Gastroesophageal sphincter (tissue), 4 donors: Measurements from ENCODE around the gene RGS17. TPM values are rescaled to one million over a fixed set of nuclear protein-coding genes. Genes with fewer than 3 reads are reported as not detected.

ENCODE experiments used
- ATAC-seq: fragments of 150-250 bp; one replicate; pipeline ENCODE4 v1.9.1; 2016; ENCODE audit warnings: mild to moderate bottlenecking, moderate library complexity
- H3K27ac ChIP-seq, 4 donors: fragments of 200-600 bp; sonication (generic) in 3 of 4; 1 replicate in 3 of 4; 2 replicates in 1 of 4; pipeline ENCODE4 v1.5.1; 2016 to 2019
- H3K27me3 ChIP-seq: fragments of 200-600 bp; sonication (generic); one replicate; pipeline ENCODE4 v1.5.1; 2019
- H3K36me3 ChIP-seq, 2 donors: fragments of 200-600 bp; sonication (generic); one replicate each; pipeline ENCODE4 v1.5.1; 2019; ENCODE audit warnings: control low read depth in 1 of 2
- H3K4me1 ChIP-seq, 3 donors: fragments of 200-600 bp; sonication (generic); 1 replicate in 2 of 3; 2 replicates in 1 of 3; pipeline ENCODE4 v1.5.1; 2016 to 2019; ENCODE audit warnings: control low read depth in 2 of 3
- H3K4me3 ChIP-seq, 2 donors: fragments of 200-600 bp; sonication (generic); one replicate each; pipeline ENCODE4 v1.5.1; 2019; ENCODE audit warnings: mild to moderate bottlenecking in 1 of 2, moderate library complexity in 1 of 2
- H3K9me3 ChIP-seq, 3 donors: fragments of 200-600 bp; sonication (generic); one replicate each; pipeline ENCODE4 v1.5.1; 2017 to 2019; ENCODE audit warnings: control low read depth in 2 of 3
- CTCF ChIP-seq, 4 experiments: fragments of 200-600 bp in 2 of 4; fragments of 450-650 bp in 2 of 4; sonication (generic) in 1 of 4; IDR thresholded peaks; one replicate each; pipeline ENCODE4 v1.5.1; 2017 to 2019; ENCODE audit warnings: antibody characterized with exemption in 4 of 4, mild to moderate bottlenecking in 2 of 4, moderate library complexity in 2 of 4
- EP300 ChIP-seq: sonication (generic); formaldehyde crosslinking; IDR thresholded peaks from one replicate; pipeline ENCODE4 v1.6.1; 2017; ENCODE audit warnings: antibody characterized with exemption, mild to moderate bottlenecking
- POLR2A ChIP-seq, 2 donors: fragments of 450-650 bp; IDR thresholded peaks; one replicate each; pipeline ENCODE4 v1.6.1; 2017; ENCODE audit warnings: antibody characterized with exemption in 2 of 2, mild to moderate bottlenecking in 2 of 2, moderate library complexity in 1 of 2
- POLR2AphosphoS5 ChIP-seq: sonication (generic); formaldehyde crosslinking; IDR thresholded peaks from one replicate; pipeline ENCODE4 v1.6.1; 2017; ENCODE audit warnings: antibody characterized with exemption
- WGBS, 2 donors: methylation state at CpG; one replicate each; pipeline ENCODE4 v1.1.5; 2018; ENCODE audit warnings: low coverage in 1 of 2; 5-methylcytosine and 5-hydroxymethylcytosine counted together
- total RNA-seq, 4 donors: library from RNA; depleted of rRNA; stranded (reverse); fragments of >200 nt; gene quantifications; one replicate each; pipeline ENCODE4 v1.1.0, GENCODE V29; 2016

The RGS17 gene
- total RNA-seq, 4 donors from 2014 or later, result 0.19 to 0.27 TPM; not detected in 2

- Histone ChIP-seq H3K27ac (no peak overlapping the region), H3K9me3 (peaks cover 0 to 13% (median 0%) of the 10 kb centered on the region in 3 donors), H3K36me3 (no peaks in the 10 kb centered on the region), H3K4me3 (no peak overlapping the region), H3K27me3 (no peaks in the 10 kb centered on the region), H3K4me1 (no peaks in the 10 kb centered on the region)
- TF ChIP-seq POLR2A (IDR thresholded peaks at IDR 0.05), result no peak
- no peak for TF ChIP-seq EP300
- no peak for TF ChIP-seq CTCF (IDR thresholded peaks at IDR 0.05)
- ATAC-seq, result no peak
Observed at GRCh38 chr6:153059311-153059710, 71.8 kb downstream of the RGS17 start.

DNA sequence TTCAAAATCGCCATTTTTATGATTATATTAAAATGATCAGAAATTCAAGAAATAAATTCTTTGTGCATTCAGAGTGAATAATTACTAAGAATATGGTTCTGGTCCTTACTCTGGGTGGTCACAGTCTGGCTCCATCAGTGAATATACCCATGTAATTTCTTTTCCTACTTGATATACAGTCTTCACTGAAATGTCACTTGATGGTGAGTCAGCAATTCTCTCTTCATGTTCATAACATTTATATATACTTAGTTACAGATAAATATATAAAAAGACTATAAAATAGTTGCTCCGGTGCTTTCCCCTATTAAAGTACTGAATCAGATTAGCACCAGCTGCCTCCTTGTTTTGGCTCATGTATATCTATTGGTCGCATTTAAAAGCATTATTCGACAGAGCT is 72.2 kb downstream of the RGS17 start:
- H3K27me3 ChIP-seq, result no peaks in the 10 kb centered on the region
- H3K4me1 ChIP-seq, result no peaks in the 10 kb centered on the region
- no peaks in the 10 kb centered on the region for H3K36me3 ChIP-seq
- no peak overlapping the region for H3K27ac ChIP-seq
- no peak overlapping the region for H3K4me3 ChIP-seq
- WGBS, 2 donors, result 39 to 42% methylated on average over 3 to 4 of the region's 4 CpGs
- peaks cover 0 to 13% (median 0%) of the 10 kb centered on the region in 3 donors for H3K9me3 ChIP-seq
- no peak for TF ChIP-seq POLR2A (IDR thresholded peaks at IDR 0.05)
- no peak for TF ChIP-seq EP300
- no peak for TF ChIP-seq POLR2AphosphoS5
- TF ChIP-seq CTCF (IDR thresholded peaks at IDR 0.05), result no peak
- no peak for ATAC-seq

DNA sequence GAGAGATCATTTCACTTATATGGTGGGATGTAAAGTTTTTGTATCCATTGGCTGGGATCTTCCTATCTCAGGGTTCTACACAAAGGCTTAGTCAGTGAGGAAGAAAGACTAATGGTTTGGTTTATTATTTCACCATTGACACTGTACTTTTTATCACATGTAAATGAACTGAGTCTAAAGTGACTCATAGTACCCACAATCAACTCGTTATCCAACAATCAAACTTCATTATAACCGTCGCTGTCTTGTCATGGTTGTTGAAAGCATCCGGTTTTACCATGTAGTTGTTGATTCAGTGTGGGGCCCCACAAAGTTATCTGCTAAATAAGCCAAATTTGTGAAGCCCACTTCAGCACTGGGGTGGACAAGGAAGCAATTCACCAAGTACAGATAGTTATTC is 72.8 kb downstream of the RGS17 start:
- H3K4me3 ChIP-seq, result no peak overlapping the region
- no peak overlapping the region for H3K27ac ChIP-seq
- TF ChIP-seq POLR2AphosphoS5 (no peak), CTCF (IDR thresholded peaks at IDR 0.05) (no peak), POLR2A (IDR thresholded peaks at IDR 0.05) (no peak), EP300 (no peak)
- WGBS, 2 donors, result 41 to 63% methylated on average over 4 of the region's 4 CpGs
- no peaks in the 10 kb centered on the region for H3K36me3 ChIP-seq
- no peaks in the 10 kb centered on the region for H3K4me1 ChIP-seq
- peaks cover 0 to 12% (median 0%) of the 10 kb centered on the region in 3 donors for H3K9me3 ChIP-seq
- ATAC-seq, result no peak
- no peaks in the 10 kb centered on the region for H3K27me3 ChIP-seq

DNA sequence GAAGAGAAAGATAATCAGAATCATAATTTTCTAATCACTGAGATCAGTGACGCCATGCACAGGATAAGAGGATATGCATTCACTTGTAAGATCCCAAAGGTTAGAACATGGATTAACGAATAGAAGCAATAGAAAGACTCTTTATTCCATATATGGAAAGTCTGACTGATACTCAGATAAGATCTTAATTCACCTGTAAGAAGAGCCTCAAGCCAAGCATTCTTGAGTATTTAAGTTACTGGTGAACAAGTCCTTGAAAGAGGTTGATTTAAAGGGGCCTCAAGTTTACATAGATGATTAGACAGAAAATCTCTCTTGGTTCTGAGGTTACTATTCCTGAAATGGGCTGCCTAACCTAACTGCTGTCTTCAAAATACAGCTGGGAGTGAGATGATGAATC is 74.8 kb downstream of the RGS17 start:
- no peak overlapping the region for H3K27ac ChIP-seq
- no peaks in the 10 kb centered on the region for H3K4me1 ChIP-seq
- H3K9me3 ChIP-seq, result no peaks in the 10 kb centered on the region
- H3K27me3 ChIP-seq, result no peaks in the 10 kb centered on the region
- 84 to 93% methylated on average over 2 of the region's 2 CpGs for WGBS, 2 donors
- H3K36me3 ChIP-seq, result no peaks in the 10 kb centered on the region
- ATAC-seq, result no peak
- no peak for TF ChIP-seq POLR2AphosphoS5
- no peak for TF ChIP-seq CTCF (IDR thresholded peaks at IDR 0.05)
- TF ChIP-seq EP300, result no peak
- no peak for TF ChIP-seq POLR2A (IDR thresholded peaks at IDR 0.05)
- no peak overlapping the region for H3K4me3 ChIP-seq

GRCh38 chr6:153051801-153052200 is 79.3 kb downstream of the RGS17 start:
- Histone ChIP-seq H3K9me3 (no peaks in the 10 kb centered on the region), H3K27me3 (no peaks in the 10 kb centered on the region), H3K36me3 (no peaks in the 10 kb centered on the region), H3K4me3 (no peak overlapping the region), H3K27ac (no peak overlapping the region), H3K4me1 (no peaks in the 10 kb centered on the region)
- TF ChIP-seq POLR2A (IDR thresholded peaks at IDR 0.05) (no peak), EP300 (no peak), POLR2AphosphoS5 (no peak), CTCF (IDR thresholded peaks at IDR 0.05) (no peak)
- ATAC-seq, result no peak
